ENCODE results near the gene BCL2L15. TPM values are rescaled to one million over a fixed set of nuclear protein-coding genes. Genes with fewer than 3 reads are reported as not detected.

Gene BCL2L15
- total RNA-seq, 2 donors from 2014 or later = 0.08 TPM; not detected in 1

- H3K36me3 ChIP-seq = no peaks in the 10 kb centered on the region
- no peak for TF ChIP-seq CTCF (IDR thresholded peaks at IDR 0.05)
These were observed 46.6 kb upstream of the BCL2L15 start for GRCh38 chr1:113934006-113934405.

GRCh38 chr1:113931451-113931851 lies 44.1 kb upstream of the BCL2L15 start:
- H3K4me3 ChIP-seq = peak overlapping the region; percentile 79 to 85
- peaks cover 0 to 57% of the 10 kb centered on the region in 2 donors for H3K4me1 ChIP-seq
- no peak for TF ChIP-seq CTCF (IDR thresholded peaks at IDR 0.05)
- H3K27ac ChIP-seq = peak overlapping the region; percentile 92 to 97
- no peaks in the 10 kb centered on the region for H3K9me3 ChIP-seq
- DNase-seq (ENCODE audit: low spot score) = no peak
- no peaks in the 10 kb centered on the region for H3K27me3 ChIP-seq
- no peaks in the 10 kb centered on the region for H3K36me3 ChIP-seq

More at GRCh38 chr1:113934006-113934405, 46.6 kb upstream of the BCL2L15 start:
- no peak for DNase-seq (ENCODE audit: low spot score)
- Histone ChIP-seq H3K27me3 (no peaks in the 10 kb centered on the region), H3K4me1 (peaks cover 0 to 58% of the 10 kb centered on the region in 2 donors), H3K4me3 (no peak overlapping the region), H3K27ac (no peak overlapping the region), H3K9me3 (no peaks in the 10 kb centered on the region)

- Histone ChIP-seq H3K9me3 (no peaks in the 10 kb centered on the region), H3K4me3 (peak overlapping the region; percentile 79 to 85), H3K4me1 (peaks cover 0 to 50% of the 10 kb centered on the region in 2 donors), H3K36me3 (no peaks in the 10 kb centered on the region), H3K27ac (peak overlapping the region; percentile 92 to 97), H3K27me3 (no peaks in the 10 kb centered on the region)
- no peak for TF ChIP-seq CTCF (IDR thresholded peaks at IDR 0.05)
- DNase-seq (ENCODE audit: low spot score) = no peak
These were observed 43.2 kb upstream of the BCL2L15 start for GRCh38 chr1:113930499-113931161.

GRCh38 chr1:113929750-113930498 lies 42.5 kb upstream of the BCL2L15 start:
- peaks cover 0 to 47% of the 10 kb centered on the region in 2 donors for H3K4me1 ChIP-seq

More at GRCh38 chr1:113929750-113930498, 42.5 kb upstream of the BCL2L15 start:
- Histone ChIP-seq H3K4me3 (peak overlapping the region; percentile 79 to 85), H3K27ac (peak overlapping the region; percentile 92 to 97), H3K9me3 (no peaks in the 10 kb centered on the region), H3K36me3 (no peaks in the 10 kb centered on the region), H3K27me3 (no peaks in the 10 kb centered on the region)
- DNase-seq (ENCODE audit: low spot score) = peak; percentile 61
- peak in 1 of 2 donors; percentile 41 for TF ChIP-seq CTCF (IDR thresholded peaks at IDR 0.05)
